Esophagus squamous epithelium (tissue), 5 donors: ENCODE results near the gene WWOX. TPM values are rescaled to one million over a fixed set of nuclear protein-coding genes. Genes with fewer than 3 reads are reported as not detected.
A peak's percentile ranks its signal among the peaks of the same experiment; 100 is the strongest.
"Not testable (repeated sequence)": the region's sequence is repeated elsewhere in the genome, so short reads cannot be mapped to it uniquely, and the experiment has no call there.

ENCODE experiments used
- DNase-seq: peaks from one replicate; lab custom pipeline; 2025; lab: John Stamatoyannopoulos, UW
- H3K27ac ChIP-seq, 4 donors: fragments of 200-600 bp; sonication (generic); one replicate each; pipeline ENCODE4 v1.5.1; 2016 to 2019; ENCODE audit warnings: mild to moderate bottlenecking in 1 of 4
- H3K27me3 ChIP-seq, 4 donors: fragments of 200-600 bp; sonication (generic); 1 replicate in 3 of 4; 2 replicates in 1 of 4; pipeline versions ENCODE4 v1.5.1 to v1.6.0; 2017 to 2021; ENCODE audit warnings: antibody characterized with exemption in 1 of 4
- H3K36me3 ChIP-seq, 3 donors: fragments of 200-600 bp; sonication (generic); one replicate each; pipeline ENCODE4 v1.5.1; 2016 to 2019
- H3K4me1 ChIP-seq, 3 donors: fragments of 200-600 bp; sonication (generic); one replicate each; pipeline ENCODE4 v1.5.1; 2017 to 2019
- H3K4me3 ChIP-seq, 4 donors: fragments of 200-600 bp; sonication (generic); 1 replicate in 3 of 4; 2 replicates in 1 of 4; pipeline ENCODE4 v1.5.1; 2016 to 2019; ENCODE audit warnings: mild to moderate bottlenecking in 2 of 4, moderate library complexity in 1 of 4
- H3K9me3 ChIP-seq, 3 donors: fragments of 200-600 bp; sonication (generic); one replicate each; pipeline ENCODE4 v1.5.1; 2016 to 2019
- POLR2A ChIP-seq, 4 donors: fragments of 450-650 bp; IDR thresholded peaks; one replicate each; pipeline ENCODE4 v1.6.1; 2017; ENCODE audit warnings: antibody characterized with exemption in 4 of 4, mild to moderate bottlenecking in 4 of 4, moderate library complexity in 3 of 4
- whole genome bisulfite sequencing, 2 donors: methylation state at CpG; one replicate each; pipeline ENCODE4 v1.1.5; 2018; 5-methylcytosine and 5-hydroxymethylcytosine counted together
- intact Hi-C: fragments of 100-400 bp; cut with DNase I; formaldehyde crosslinking; loops from one replicate; pipeline ENCODE4 v1.15.0; 2022
- total RNA-seq, 4 donors: library from RNA; depleted of rRNA; stranded (reverse); fragments of >200 nt; gene quantifications; one replicate each; pipeline ENCODE4 v1.1.0, GENCODE V29; 2016
- TF ChIP-seq, protein P1 (sequence below), 6 experiments: fragments of 450-650 bp in 4 of 6; fragments of 200-600 bp in 2 of 6; sonication (generic) in 2 of 6; IDR thresholded peaks; one replicate each; pipeline ENCODE4 v1.5.1; 2016 to 2019; ENCODE audit warnings: antibody characterized with exemption in 6 of 6, mild to moderate bottlenecking in 4 of 6, moderate library complexity in 4 of 6
- donor health status: DM: yes; HTN: yes; CAD: no.

WWOX gene
- total RNA-seq = 10 to 100 TPM; 20.9 to 31.1 (median 27.5) TPM

GRCh38 chr16:78099271-78100111 lies at the start of gene WWOX:
Gene WWOX, plus strand, starts transcription at chr16:78099654.
- peak within 1 kb of the TSS; percentile 84 to 99 (median 93) for H3K4me3 ChIP-seq
- TF ChIP-seq POLR2A (IDR thresholded peaks at IDR 0.05) = peak in 3 of 4 donors; percentile 15 to 68 (median 44)
- TF ChIP-seq, protein P1, sequence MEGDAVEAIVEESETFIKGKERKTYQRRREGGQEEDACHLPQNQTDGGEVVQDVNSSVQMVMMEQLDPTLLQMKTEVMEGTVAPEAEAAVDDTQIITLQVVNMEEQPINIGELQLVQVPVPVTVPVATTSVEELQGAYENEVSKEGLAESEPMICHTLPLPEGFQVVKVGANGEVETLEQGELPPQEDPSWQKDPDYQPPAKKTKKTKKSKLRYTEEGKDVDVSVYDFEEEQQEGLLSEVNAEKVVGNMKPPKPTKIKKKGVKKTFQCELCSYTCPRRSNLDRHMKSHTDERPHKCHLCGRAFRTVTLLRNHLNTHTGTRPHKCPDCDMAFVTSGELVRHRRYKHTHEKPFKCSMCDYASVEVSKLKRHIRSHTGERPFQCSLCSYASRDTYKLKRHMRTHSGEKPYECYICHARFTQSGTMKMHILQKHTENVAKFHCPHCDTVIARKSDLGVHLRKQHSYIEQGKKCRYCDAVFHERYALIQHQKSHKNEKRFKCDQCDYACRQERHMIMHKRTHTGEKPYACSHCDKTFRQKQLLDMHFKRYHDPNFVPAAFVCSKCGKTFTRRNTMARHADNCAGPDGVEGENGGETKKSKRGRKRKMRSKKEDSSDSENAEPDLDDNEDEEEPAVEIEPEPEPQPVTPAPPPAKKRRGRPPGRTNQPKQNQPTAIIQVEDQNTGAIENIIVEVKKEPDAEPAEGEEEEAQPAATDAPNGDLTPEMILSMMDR (IDR thresholded peaks at IDR 0.05) = peak in 4 of 6 experiments; percentile 5 to 92 (median 58)
- 1 to 4% methylated on average over 4 to 26 of the region's 84 CpGs for WGBS, 2 donors
- H3K27me3 ChIP-seq = peaks cover 0 to 6% (median 0%) of the 10 kb centered on the region in 4 donors
- peak within 1 kb of the TSS; percentile 92 to 96 (median 94) for H3K27ac ChIP-seq
- intact Hi-C loops = no loop called here
- peak; percentile 93 for DNase-seq
- no peaks in the 10 kb centered on the region for H3K9me3 ChIP-seq
- peaks cover 8 to 53% (median 9%) of the 10 kb centered on the region in 3 donors for H3K4me1 ChIP-seq
- H3K36me3 ChIP-seq = no peaks in the 10 kb centered on the region

GRCh38 chr16:78050734-78051400 lies 48.6 kb upstream of the WWOX start:
- Histone ChIP-seq H3K4me3 (no peak overlapping the region), H3K4me1 (peaks cover 0 to 3% (median 0%) of the 10 kb centered on the region in 3 donors), H3K9me3 (no peaks in the 10 kb centered on the region), H3K27ac (no peak overlapping the region), H3K36me3 (no peaks in the 10 kb centered on the region), H3K27me3 (peaks cover 0 to 18% (median 0%) of the 10 kb centered on the region in 4 donors)
- no peak for DNase-seq
- no peak for TF ChIP-seq POLR2A (IDR thresholded peaks at IDR 0.05)
- TF ChIP-seq, protein P1 (IDR thresholded peaks at IDR 0.05) = no peak
- intact Hi-C loops = no loop called here
- WGBS, 2 donors = 60 to 78% methylated on average over 2 of the region's 2 CpGs

- Histone ChIP-seq H3K36me3 (no peaks in the 10 kb centered on the region), H3K9me3 (no peaks in the 10 kb centered on the region), H3K4me1 (no peaks in the 10 kb centered on the region), H3K27me3 (peaks cover 0 to 24% (median 0%) of the 10 kb centered on the region in 4 donors), H3K27ac (no peak overlapping the region), H3K4me3 (no peak overlapping the region)
- WGBS, 2 donors = 34 to 43% methylated on average over 7 to 9 of the region's 9 CpGs
- TF ChIP-seq, protein P1 (IDR thresholded peaks at IDR 0.05) = no peak
- no peak for TF ChIP-seq POLR2A (IDR thresholded peaks at IDR 0.05)
- intact Hi-C loops = no loop called here
- no peak for DNase-seq
Measured at GRCh38 chr16:78057803-78058564, 41.5 kb upstream of the WWOX start.

DNA sequence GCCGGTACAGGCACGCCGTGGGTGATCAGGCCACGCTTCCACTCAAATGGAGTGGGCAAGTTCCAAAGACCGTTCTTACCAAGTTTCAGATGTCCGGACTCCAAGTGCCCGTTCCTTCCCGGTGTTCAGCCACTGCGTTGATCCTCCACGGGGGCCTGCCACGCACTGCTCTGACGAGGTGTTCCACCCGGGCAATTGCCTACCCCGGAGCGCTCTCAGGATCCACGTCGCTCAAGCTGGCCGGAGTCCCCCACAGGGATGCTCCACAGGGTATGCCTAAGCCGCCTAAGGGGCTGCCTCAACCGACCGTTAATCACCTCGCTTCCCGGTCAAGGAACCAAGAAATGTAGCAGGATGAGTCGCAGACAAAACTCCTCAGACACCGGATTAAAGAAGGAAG lies 39.6 kb upstream of the WWOX start:
- H3K27ac ChIP-seq, DNase-seq, H3K4me3 ChIP-seq, H3K36me3 ChIP-seq, H3K9me3 ChIP-seq, H3K4me1 ChIP-seq, intact Hi-C loops: not testable (repeated sequence)
- WGBS, 2 donors = 86 to 87% methylated on average over 6 of the region's 25 CpGs
- H3K27me3 ChIP-seq = peaks cover 0 to 19% (median 0%) of the 10 kb centered on the region in 4 donors

DNA sequence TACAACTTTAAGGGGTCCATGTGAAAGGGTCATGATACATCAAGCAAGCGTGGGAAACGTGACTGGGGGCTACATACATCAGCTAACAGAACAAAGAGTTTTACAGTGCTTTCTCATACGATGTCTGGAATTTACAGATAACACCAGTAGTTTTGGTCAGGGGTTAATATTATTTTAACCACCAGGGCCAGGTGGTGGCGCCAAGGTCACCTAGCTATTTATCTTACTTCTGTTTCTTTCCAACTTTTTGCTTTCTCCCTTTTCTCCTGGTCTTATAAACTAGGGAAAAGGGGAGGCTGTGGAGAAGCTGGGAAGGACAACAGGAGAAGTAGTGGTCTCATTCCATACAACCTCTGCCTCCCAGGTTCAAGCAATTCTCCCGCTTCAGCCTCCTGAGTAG lies 39.2 kb upstream of the WWOX start:
- Histone ChIP-seq H3K36me3 (no peaks in the 10 kb centered on the region), H3K27me3 (peaks cover 0 to 19% (median 0%) of the 10 kb centered on the region in 4 donors), H3K4me1 (no peaks in the 10 kb centered on the region), H3K27ac (no peak overlapping the region), H3K4me3 (no peak overlapping the region), H3K9me3 (no peaks in the 10 kb centered on the region)
- WGBS, 2 donors = 30 to 44% methylated on average over 5 of the region's 5 CpGs
- TF ChIP-seq, protein P1 (IDR thresholded peaks at IDR 0.05) = no peak
- no peak for TF ChIP-seq POLR2A (IDR thresholded peaks at IDR 0.05)
- intact Hi-C loops = no loop called here
- DNase-seq = no peak
